ENCODE results near the gene HAPLN1. TPM values are rescaled to one million over a fixed set of nuclear protein-coding genes. Genes with fewer than 3 reads are reported as not detected.

HAPLN1 gene
- total and polyA plus RNA-seq, 10 of the 15 experiments (the other 5 are each of a cell fraction or from before 2014, with no cell fraction given) = 0.05 to 0.21 (median 0.17) TPM; not detected in 2

DNA sequence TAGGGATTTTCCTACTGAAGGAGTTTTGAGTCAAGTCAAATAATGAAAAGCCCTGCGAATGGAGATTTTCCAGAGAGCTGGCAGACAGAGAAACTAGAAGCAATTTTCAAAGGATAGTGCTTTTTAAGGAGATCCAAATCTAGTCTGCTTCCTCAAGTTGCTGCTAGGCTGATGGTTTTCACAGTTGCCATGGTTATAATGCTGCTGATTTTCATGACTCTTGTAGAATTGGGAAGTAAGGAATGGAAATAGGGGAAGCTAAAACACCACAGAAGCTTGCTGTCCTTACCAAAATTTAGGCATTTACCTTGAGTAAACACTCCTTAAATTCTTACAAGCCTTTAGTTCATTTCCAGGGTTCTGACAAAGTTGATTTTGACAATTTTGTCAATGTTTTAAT is 30.1 kb upstream of the HAPLN1 start (continued):
- TF ChIP-seq, protein P1, sequence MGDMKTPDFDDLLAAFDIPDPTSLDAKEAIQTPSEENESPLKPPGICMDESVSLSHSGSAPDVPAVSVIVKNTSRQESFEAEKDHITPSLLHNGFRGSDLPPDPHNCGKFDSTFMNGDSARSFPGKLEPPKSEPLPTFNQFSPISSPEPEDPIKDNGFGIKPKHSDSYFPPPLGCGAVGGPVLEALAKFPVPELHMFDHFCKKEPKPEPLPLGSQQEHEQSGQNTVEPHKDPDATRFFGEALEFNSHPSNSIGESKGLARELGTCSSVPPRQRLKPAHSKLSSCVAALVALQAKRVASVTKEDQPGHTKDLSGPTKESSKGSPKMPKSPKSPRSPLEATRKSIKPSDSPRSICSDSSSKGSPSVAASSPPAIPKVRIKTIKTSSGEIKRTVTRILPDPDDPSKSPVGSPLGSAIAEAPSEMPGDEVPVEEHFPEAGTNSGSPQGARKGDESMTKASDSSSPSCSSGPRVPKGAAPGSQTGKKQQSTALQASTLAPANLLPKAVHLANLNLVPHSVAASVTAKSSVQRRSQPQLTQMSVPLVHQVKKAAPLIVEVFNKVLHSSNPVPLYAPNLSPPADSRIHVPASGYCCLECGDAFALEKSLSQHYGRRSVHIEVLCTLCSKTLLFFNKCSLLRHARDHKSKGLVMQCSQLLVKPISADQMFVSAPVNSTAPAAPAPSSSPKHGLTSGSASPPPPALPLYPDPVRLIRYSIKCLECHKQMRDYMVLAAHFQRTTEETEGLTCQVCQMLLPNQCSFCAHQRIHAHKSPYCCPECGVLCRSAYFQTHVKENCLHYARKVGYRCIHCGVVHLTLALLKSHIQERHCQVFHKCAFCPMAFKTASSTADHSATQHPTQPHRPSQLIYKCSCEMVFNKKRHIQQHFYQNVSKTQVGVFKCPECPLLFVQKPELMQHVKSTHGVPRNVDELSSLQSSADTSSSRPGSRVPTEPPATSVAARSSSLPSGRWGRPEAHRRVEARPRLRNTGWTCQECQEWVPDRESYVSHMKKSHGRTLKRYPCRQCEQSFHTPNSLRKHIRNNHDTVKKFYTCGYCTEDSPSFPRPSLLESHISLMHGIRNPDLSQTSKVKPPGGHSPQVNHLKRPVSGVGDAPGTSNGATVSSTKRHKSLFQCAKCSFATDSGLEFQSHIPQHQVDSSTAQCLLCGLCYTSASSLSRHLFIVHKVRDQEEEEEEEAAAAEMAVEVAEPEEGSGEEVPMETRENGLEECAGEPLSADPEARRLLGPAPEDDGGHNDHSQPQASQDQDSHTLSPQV (IDR thresholded peaks at IDR 0.05) = no peak
- TF ChIP-seq NFIC (IDR thresholded peaks at IDR 0.05; ENCODE audit: low read depth, low read length) = no peak
- TF ChIP-seq, protein P2, sequence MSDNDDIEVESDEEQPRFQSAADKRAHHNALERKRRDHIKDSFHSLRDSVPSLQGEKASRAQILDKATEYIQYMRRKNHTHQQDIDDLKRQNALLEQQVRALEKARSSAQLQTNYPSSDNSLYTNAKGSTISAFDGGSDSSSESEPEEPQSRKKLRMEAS (IDR thresholded peaks at IDR 0.05; ENCODE audit: low read depth, low read length) = no peak
- TF ChIP-seq BMI1 (IDR thresholded peaks at IDR 0.05; ENCODE audit: borderline replicate concordance) = no peak
- TF ChIP-seq, protein P3, sequence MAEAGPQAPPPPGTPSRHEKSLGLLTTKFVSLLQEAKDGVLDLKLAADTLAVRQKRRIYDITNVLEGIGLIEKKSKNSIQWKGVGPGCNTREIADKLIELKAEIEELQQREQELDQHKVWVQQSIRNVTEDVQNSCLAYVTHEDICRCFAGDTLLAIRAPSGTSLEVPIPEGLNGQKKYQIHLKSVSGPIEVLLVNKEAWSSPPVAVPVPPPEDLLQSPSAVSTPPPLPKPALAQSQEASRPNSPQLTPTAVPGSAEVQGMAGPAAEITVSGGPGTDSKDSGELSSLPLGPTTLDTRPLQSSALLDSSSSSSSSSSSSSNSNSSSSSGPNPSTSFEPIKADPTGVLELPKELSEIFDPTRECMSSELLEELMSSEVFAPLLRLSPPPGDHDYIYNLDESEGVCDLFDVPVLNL (IDR thresholded peaks at IDR 0.05; ENCODE audit: low read depth, low read length) = no peak
- no peak for TF ChIP-seq NR2C1 (IDR thresholded peaks at IDR 0.05)

DNA sequence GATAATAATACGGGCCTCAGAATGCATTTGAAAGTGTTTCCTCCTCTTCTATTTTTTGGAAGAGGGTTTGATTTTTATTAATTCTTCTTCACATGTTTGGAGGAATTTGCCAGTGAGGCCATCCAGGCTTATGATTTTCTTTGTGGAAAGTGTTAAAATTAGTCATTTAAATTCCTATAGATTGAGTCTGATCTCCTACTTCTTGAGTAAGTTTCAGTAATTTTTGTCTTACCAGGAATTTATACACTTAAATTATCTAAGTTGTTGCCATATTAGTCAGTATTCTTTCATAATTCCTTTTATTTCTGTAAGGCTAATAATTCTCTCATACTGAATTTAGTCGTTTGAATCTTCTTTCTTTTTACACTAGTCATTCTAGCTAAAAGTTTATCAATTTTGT is 25.2 kb upstream of the HAPLN1 start:
- ChIA-PET RAD21 (ENCODE audit: unreplicated experiment) (no interaction called here), POLR2A (no interaction called here), SMC1A (ENCODE audit: uncharacterized antibody, unreplicated experiment) (interaction anchor here (0.6 kb wide), 1 partner anchor 9 kb away, joined by 3 read pairs; no protein-coding TSS in a partner anchor), CTCF (no interaction called here)
- Histone ChIP-seq H4K20me1 (ENCODE audit: control insufficient read depth, insufficient read depth) (no peaks in the 10 kb centered on the region), H3K4me1 (ENCODE audit: control insufficient read depth, insufficient read depth, low read length) (no peaks in the 10 kb centered on the region), H3K9me3 (replicated peaks; ENCODE audit: control insufficient read depth, insufficient read depth, low read length) (no peaks in the 10 kb centered on the region), H3K4me2 (ENCODE audit: control insufficient read depth, insufficient read depth) (no peak overlapping the region), H3K9ac (ENCODE audit: control insufficient read depth, insufficient read depth, low read length) (no peak overlapping the region), H3K27ac (ENCODE audit: control insufficient read depth, insufficient read depth) (no peak overlapping the region), H3K36me3 (ENCODE audit: control insufficient read depth in 2 of 2, insufficient read depth in 2 of 2, low read length in 1 of 2) (no peaks in the 10 kb centered on the region), H2AFZ (ENCODE audit: control insufficient read depth, low read depth, low read length) (no peak overlapping the region), H3K79me2 (ENCODE audit: control insufficient read depth, insufficient read depth, low read length) (no peaks in the 10 kb centered on the region), H3K27me3 (replicated peaks in 1 of 2; ENCODE audit: control insufficient read depth in 2 of 2, insufficient read depth in 2 of 2, low read length in 1 of 2) (no peaks in the 10 kb centered on the region), H3K4me3 (no peak overlapping the region)
- in situ Hi-C loops (cut with MboI) = no loop called here
- intact Hi-C loops (cut with micrococcal nuclease; ENCODE audit: unreplicated experiment) = no loop called here
- FAIRE-seq = no peak
- BruUV-seq (replicated peaks) = no TSS peak
- DNase-seq (ENCODE audit: low read depth, low spot score) = no peak
- no peak for ATAC-seq
- TF ChIP-seq RFX5 (IDR thresholded peaks at IDR 0.05; ENCODE audit: low read depth, low read length) = no peak
- WGBS (ENCODE audit: insufficient coverage, insufficient replicate concordance, low lambda C conversion rate, missing lambda C conversion rate) = 60% methylated on average over 2 of the region's 2 CpGs

All from GM12878 (cell line).